Upper lobe of left lung (tissue), 6 donors: ENCODE results near the gene CSF2. TPM values are rescaled to one million over a fixed set of nuclear protein-coding genes. Genes with fewer than 3 reads are reported as not detected.
A peak's percentile ranks its signal among the peaks of the same experiment; 100 is the strongest.

Source experiments
- ATAC-seq, 2 donors: fragments of 200-7000 bp; cut with Tn5 transposase; one replicate each; pipeline ENCODE4 v1.9.1; 2022; ENCODE audit warnings: mild to moderate bottlenecking in 2 of 2, moderate library complexity in 2 of 2; ENCODE audit not compliant: low FRiP score in 2 of 2
- DNase-seq, 2 donors: peaks; one replicate each; pipeline ENCODE4 v3.0.0-alpha.2; 2019 to 2020
- H3K27ac ChIP-seq, 4 donors: fragments of 200-600 bp; sonication (generic); one replicate each; pipeline ENCODE4 v1.5.1; 2016 to 2019
- H3K27me3 ChIP-seq, 4 donors: fragments of 200-600 bp; sonication (generic); one replicate each; pipeline ENCODE4 v1.5.1; 2017 to 2019
- H3K36me3 ChIP-seq, 4 donors: fragments of 200-600 bp; sonication (generic); one replicate each; pipeline ENCODE4 v1.5.1; 2016 to 2019
- H3K4me1 ChIP-seq, 4 donors: fragments of 200-600 bp; sonication (generic); one replicate each; pipeline ENCODE4 v1.5.1; 2018 to 2019
- H3K4me3 ChIP-seq, 4 donors: fragments of 200-600 bp; sonication (generic); one replicate each; pipeline ENCODE4 v1.5.1; 2017 to 2019; ENCODE audit warnings: mild to moderate bottlenecking in 2 of 4, moderate library complexity in 1 of 4
- H3K9me3 ChIP-seq, 4 donors: fragments of 200-600 bp; sonication (generic); one replicate each; pipeline ENCODE4 v1.5.1; 2018 to 2019
- EP300 ChIP-seq, 4 donors: sonication (generic); formaldehyde crosslinking; IDR thresholded peaks; one replicate each; pipeline ENCODE4 v1.5.1; 2017; ENCODE audit warnings: antibody characterized with exemption in 4 of 4, control low read depth in 2 of 4
- POLR2A ChIP-seq, 4 donors: fragments of 450-650 bp; IDR thresholded peaks; one replicate each; pipeline ENCODE4 v1.5.1; 2016 to 2017; ENCODE audit warnings: antibody characterized with exemption in 4 of 4, mild to moderate bottlenecking in 2 of 4
- POLR2AphosphoS5 ChIP-seq, 2 donors: sonication (generic); formaldehyde crosslinking; IDR thresholded peaks; one replicate each; pipeline ENCODE4 v1.5.1; 2017; ENCODE audit warnings: antibody characterized with exemption in 2 of 2
- WGBS, 2 donors: methylation state at CpG; one replicate each; pipeline ENCODE4 v1.1.5; 2017 to 2018; 5-methylcytosine and 5-hydroxymethylcytosine counted together
- total RNA-seq, 6 donors: library from RNA; depleted of rRNA in 4 of 6; stranded (reverse); fragments of >200 nt in 4 of 6; gene quantifications; one replicate each; pipeline versions ENCODE4 v1.1.0 to v1.2.1, GENCODE V29; 2016 to 2021
- TF ChIP-seq, protein P1 (sequence below), 6 experiments: fragments of 450-650 bp in 4 of 6; fragments of 200-600 bp in 2 of 6; sonication (generic) in 2 of 6; IDR thresholded peaks; one replicate each; pipeline ENCODE4 v1.5.1; 2016 to 2019; ENCODE audit warnings: antibody characterized with exemption in 6 of 6
- donor health status: DM: no; HTN: no; CAD: no; lungs with moderate emphysema.
- donor health status: DM: no; HTN: yes; CAD: no; lungs with severe emphysema.

CSF2 gene
- total RNA-seq, 6 donors from 2014 or later = 3.9 to 10.0 (median 4.4) TPM; not detected in 1

DNA sequence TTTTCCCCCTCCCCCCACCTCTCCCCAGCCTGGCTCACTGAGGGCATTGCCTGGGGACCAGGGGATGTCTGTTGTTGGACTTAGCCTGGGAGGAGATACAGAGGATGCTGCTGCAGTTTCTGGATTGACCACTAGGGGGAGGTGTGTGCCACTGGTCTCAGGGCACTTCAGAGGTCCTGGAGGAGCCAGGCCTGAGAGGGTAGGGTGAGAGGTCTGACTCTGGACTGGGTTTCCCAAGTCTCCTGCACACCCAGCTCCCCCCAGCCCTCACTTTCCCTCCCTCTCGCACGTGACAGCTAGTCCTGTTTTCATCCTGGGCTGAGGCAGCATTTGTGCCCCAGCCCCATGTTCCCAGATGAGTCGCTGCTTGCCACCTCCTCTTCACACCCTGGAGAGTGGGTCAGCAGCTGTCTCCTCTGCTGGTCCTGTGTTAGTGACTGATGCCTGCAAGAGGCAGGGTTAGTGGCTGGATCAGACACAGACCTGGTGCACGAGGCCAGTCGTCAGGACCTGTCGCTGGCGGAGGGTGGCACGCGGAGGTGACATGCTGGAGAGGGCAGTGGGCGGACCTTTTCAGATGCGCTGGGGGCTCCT lies 8.8 kb upstream of the CSF2 start:
- no peaks in the 10 kb centered on the region for H3K36me3 ChIP-seq
- no peaks in the 10 kb centered on the region for H3K27me3 ChIP-seq
- 61 to 68% methylated on average over 6 to 11 of the region's 11 CpGs for WGBS, 2 donors
- no peak overlapping the region for H3K27ac ChIP-seq
- peak; percentile 63 to 79 for DNase-seq
- H3K4me1 ChIP-seq = no peaks in the 10 kb centered on the region
- H3K9me3 ChIP-seq = no peaks in the 10 kb centered on the region
- H3K4me3 ChIP-seq = no peak overlapping the region
- TF ChIP-seq EP300 (IDR thresholded peaks at IDR 0.05) (no peak), POLR2AphosphoS5 (IDR thresholded peaks at IDR 0.05) (no peak), POLR2A (IDR thresholded peaks at IDR 0.05) (no peak)
- TF ChIP-seq, protein P1, sequence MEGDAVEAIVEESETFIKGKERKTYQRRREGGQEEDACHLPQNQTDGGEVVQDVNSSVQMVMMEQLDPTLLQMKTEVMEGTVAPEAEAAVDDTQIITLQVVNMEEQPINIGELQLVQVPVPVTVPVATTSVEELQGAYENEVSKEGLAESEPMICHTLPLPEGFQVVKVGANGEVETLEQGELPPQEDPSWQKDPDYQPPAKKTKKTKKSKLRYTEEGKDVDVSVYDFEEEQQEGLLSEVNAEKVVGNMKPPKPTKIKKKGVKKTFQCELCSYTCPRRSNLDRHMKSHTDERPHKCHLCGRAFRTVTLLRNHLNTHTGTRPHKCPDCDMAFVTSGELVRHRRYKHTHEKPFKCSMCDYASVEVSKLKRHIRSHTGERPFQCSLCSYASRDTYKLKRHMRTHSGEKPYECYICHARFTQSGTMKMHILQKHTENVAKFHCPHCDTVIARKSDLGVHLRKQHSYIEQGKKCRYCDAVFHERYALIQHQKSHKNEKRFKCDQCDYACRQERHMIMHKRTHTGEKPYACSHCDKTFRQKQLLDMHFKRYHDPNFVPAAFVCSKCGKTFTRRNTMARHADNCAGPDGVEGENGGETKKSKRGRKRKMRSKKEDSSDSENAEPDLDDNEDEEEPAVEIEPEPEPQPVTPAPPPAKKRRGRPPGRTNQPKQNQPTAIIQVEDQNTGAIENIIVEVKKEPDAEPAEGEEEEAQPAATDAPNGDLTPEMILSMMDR (IDR thresholded peaks at IDR 0.05) = peak; percentile 84 to 97 (median 90)
- ATAC-seq = peak; percentile 89 to 90

DNA sequence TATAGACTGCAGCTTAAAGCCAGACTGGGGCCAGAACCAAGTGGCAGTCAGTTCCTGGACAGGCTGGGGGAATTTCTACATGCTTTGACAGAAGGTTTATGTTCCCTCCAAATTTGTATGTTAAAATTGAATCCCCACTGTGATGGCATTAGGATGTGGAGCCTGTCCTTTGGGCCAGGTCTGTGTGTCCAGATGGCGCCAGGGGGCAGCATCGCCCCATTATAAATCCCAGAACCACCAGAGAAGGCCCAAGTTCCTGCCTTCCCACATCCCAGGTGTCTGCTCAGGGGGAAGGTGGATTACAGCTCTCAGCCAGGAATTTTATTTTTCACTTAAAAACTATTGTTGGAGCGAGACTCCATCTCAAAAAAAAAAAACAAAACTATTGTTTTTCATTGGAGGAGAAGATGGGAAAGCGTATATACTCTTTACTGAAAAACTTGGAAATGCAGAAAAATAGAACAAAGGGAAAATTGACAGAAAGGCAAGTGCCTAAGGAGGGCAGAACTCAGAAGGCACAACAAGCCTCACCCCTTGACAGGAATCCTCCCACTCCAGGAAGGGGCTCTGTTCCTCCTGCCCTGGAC lies 8.1 kb upstream of the CSF2 start:
- Histone ChIP-seq H3K27me3 (no peaks in the 10 kb centered on the region), H3K4me3 (no peak overlapping the region), H3K9me3 (no peaks in the 10 kb centered on the region), H3K27ac (no peak overlapping the region), H3K4me1 (peaks cover 0 to 1% (median 0%) of the 10 kb centered on the region in 4 donors), H3K36me3 (no peaks in the 10 kb centered on the region)
- no peak for TF ChIP-seq POLR2AphosphoS5 (IDR thresholded peaks at IDR 0.05)
- TF ChIP-seq EP300 (IDR thresholded peaks at IDR 0.05) = no peak
- TF ChIP-seq, protein P1 (IDR thresholded peaks at IDR 0.05) = peak in 5 of 6 experiments; percentile 15 to 58 (median 55)
- no peak for TF ChIP-seq POLR2A (IDR thresholded peaks at IDR 0.05)
- 59 to 64% methylated on average over 4 of the region's 4 CpGs for WGBS, 2 donors
- DNase-seq (peak in 1 of 2 donors; percentile 75), ATAC-seq (peak; percentile 69)

DNA sequence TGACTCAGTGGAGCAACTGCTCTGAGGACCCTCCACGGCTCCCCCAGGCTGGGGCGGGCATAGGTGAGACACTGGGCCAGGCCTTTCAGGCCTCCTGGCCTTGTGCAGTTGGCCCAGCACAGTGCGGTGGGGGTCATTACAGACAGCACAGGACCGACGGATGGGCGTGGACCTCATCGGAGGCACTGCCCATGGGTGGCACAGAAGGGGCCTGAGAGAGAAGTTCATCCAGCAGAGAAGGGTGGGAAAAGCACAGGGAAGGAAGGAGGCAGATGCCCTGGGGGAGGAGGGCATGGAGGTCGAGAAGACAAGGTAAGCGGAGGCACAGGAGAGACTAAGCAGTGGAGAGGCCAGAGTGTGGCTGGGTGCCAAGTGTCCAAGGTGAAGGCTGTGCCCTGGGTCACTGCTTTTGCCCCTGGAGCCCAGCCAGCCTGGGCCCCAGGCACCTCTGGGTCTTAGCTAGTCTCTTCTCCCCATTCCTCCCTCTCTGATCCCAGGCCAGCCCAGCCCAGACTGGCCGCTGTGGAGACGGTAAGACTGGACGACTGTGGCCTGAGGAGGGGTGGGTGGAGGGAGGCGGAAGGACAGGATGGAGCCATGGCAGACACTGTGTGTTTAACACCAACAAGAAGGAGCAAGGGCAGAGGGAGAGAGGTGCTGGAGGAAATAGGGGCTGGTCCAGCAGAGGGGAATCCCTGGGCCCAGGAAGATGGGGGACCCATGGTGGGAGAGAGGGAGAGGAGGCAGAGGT lies 7.5 kb upstream of the CSF2 start:
- no peak for ATAC-seq
- peaks cover 0 to 4% (median 0%) of the 10 kb centered on the region in 4 donors for H3K4me1 ChIP-seq
- no peaks in the 10 kb centered on the region for H3K36me3 ChIP-seq
- no peaks in the 10 kb centered on the region for H3K27me3 ChIP-seq
- H3K27ac ChIP-seq = no peak overlapping the region
- WGBS, 2 donors = 92 to 95% methylated on average over 11 to 12 of the region's 13 CpGs
- no peak overlapping the region for H3K4me3 ChIP-seq
- no peaks in the 10 kb centered on the region for H3K9me3 ChIP-seq
- TF ChIP-seq POLR2AphosphoS5 (IDR thresholded peaks at IDR 0.05) (no peak), EP300 (IDR thresholded peaks at IDR 0.05) (no peak), POLR2A (IDR thresholded peaks at IDR 0.05) (no peak)
- TF ChIP-seq, protein P1 (IDR thresholded peaks at IDR 0.05) = no peak
- no peak for DNase-seq

DNA sequence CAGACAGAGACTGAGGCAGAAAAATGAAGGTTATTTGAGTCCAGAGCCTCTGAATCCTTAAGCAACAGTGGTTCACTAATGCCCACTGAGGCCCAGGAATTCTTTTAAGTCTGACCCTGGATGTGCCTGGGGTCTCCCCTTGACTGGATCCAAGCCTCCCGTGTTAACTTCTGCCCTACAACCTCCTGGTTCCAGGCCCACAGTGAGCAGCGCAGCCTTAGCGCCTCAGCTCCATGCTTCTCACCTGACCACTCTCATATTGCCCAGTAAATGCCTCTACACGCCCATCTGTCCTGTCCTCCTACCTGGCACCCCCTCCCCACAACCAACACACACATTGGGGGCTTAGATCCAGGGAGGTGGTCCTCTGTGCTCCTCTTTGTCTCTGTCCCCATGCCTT lies 6.7 kb upstream of the CSF2 start:
- DNase-seq = no peak
- Histone ChIP-seq H3K9me3 (no peaks in the 10 kb centered on the region), H3K27me3 (no peaks in the 10 kb centered on the region), H3K27ac (no peak overlapping the region), H3K4me3 (no peak overlapping the region), H3K36me3 (no peaks in the 10 kb centered on the region), H3K4me1 (peaks cover 0 to 4% (median 0%) of the 10 kb centered on the region in 4 donors)
- no peak for ATAC-seq
- TF ChIP-seq, protein P1 (IDR thresholded peaks at IDR 0.05) = no peak
- no peak for TF ChIP-seq POLR2AphosphoS5 (IDR thresholded peaks at IDR 0.05)
- WGBS, 2 donors = 97 to 98% methylated on average over 4 of the region's 4 CpGs
